K562 (cell line): ENCODE data around the gene KIF18B. TPM values are rescaled to one million over a fixed set of nuclear protein-coding genes. Genes with fewer than 3 reads are reported as not detected.

Experiments
- AFF4 ChIP-seq: sonication (generic); formaldehyde crosslinking; IDR thresholded peaks from 2 replicates; pipeline ENCODE4 v1.8.0; 2023; ENCODE audit warnings: mild to moderate bottlenecking, missing genetic modification reagents
- CEBPB ChIP-seq: fragments of 450-650 bp; IDR thresholded peaks from 2 replicates; pipeline ENCODE4 v1.6.1; 2016; ENCODE audit warnings: missing genetic modification characterization, missing compliant biosample characterization
- ETV1 ChIP-seq: fragments of 450-650 bp; conservative IDR thresholded peaks from 2 replicates; pipeline ENCODE4 v1.6.1; 2016; ENCODE audit warnings: missing genetic modification characterization, control low read depth, low read depth, missing compliant biosample characterization
- FOXA3 ChIP-seq, 2 experiments: fragments of 450-650 bp in 1 of 2; sonication (generic) in 1 of 2; formaldehyde crosslinking; IDR thresholded peaks in 1 of 2; conservative IDR thresholded peaks in 1 of 2; 2 replicates each; pipeline versions ENCODE4 v1.4.0 to v1.8.0; 2020 to 2022; ENCODE audit warnings: mild to moderate bottlenecking in 2 of 2, missing genetic modification reagents in 1 of 2
- HINFP ChIP-seq: fragments of 450-650 bp; conservative IDR thresholded peaks from 2 replicates; pipeline ENCODE4 v1.6.1; 2016; ENCODE audit warnings: missing genetic modification characterization, low read depth, mild to moderate bottlenecking, control low read depth, missing compliant biosample characterization
- KHSRP ChIP-seq: fragments of 450-650 bp; IDR thresholded peaks from 2 replicates; pipeline ENCODE4 v1.6.1; 2017
- PREB ChIP-seq: sonication (generic); formaldehyde crosslinking; IDR thresholded peaks from 2 replicates; pipeline ENCODE4 v1.8.1; 2023; ENCODE audit warnings: mild to moderate bottlenecking, missing genetic modification reagents
- SMARCA4 ChIP-seq: fragments of 450-650 bp; IDR thresholded peaks from 2 replicates; pipeline ENCODE4 v1.6.1; 2016
- SRSF1 ChIP-seq: fragments of 200-400 bp; formaldehyde crosslinking; IDR thresholded peaks from 2 replicates; pipeline ENCODE4 v1.6.1; 2017; ENCODE audit warnings: mild to moderate bottlenecking, low read depth, low read length, moderate library complexity
- TAL1 ChIP-seq: fragments of 450-650 bp; IDR thresholded peaks from 2 replicates; pipeline ENCODE4 v1.6.1; 2016; ENCODE audit warnings: mild to moderate bottlenecking
- ZNF124 ChIP-seq: sonication (generic); formaldehyde crosslinking; IDR thresholded peaks from 2 replicates; pipeline ENCODE4 v1.8.1; 2022; ENCODE audit warnings: missing genetic modification reagents
- ZNF143 ChIP-seq: sonication (generic); formaldehyde crosslinking; IDR thresholded peaks from 2 replicates; pipeline ENCODE4 v1.9.0; 2022; ENCODE audit warnings: mild to moderate bottlenecking, missing genetic modification reagents
- ZNF277 ChIP-seq: fragments of 250-450 bp; sonication (Bioruptor Pico); IDR thresholded peaks from 2 replicates; pipeline ENCODE4 v1.8.0; 2022; ENCODE audit warnings: inconsistent platforms, mild to moderate bottlenecking, moderate library complexity, borderline replicate concordance
- ZNF398 ChIP-seq: fragments of 250-450 bp; sonication (Bioruptor Pico); IDR thresholded peaks from 2 replicates; pipeline ENCODE4 v1.8.0; 2021; ENCODE audit warnings: moderate library complexity, mild to moderate bottlenecking, inconsistent platforms
- ZNF41 ChIP-seq: fragments of 250-450 bp; sonication (Bioruptor Pico); conservative IDR thresholded peaks from 2 replicates; pipeline ENCODE4 v1.4.0; 2020; ENCODE audit warnings: mild to moderate bottlenecking
- ZNF699 ChIP-seq: fragments of 250-450 bp; sonication (Bioruptor Pico); IDR thresholded peaks from 2 replicates; pipeline ENCODE4 v1.8.0; 2021; ENCODE audit warnings: mild to moderate bottlenecking, moderate library complexity; ENCODE audit not compliant: insufficient replicate concordance
- polyA plus RNA-seq, 8 experiments: library from polyadenylated mRNA; depleted of rRNA in 4 of 8; stranded (reverse) in 5 of 8; unstranded in 3 of 8; fragments of >200 nt; fragmentation: Nextera tagmentation in 2 of 8; fragmentation: Illumina TruSeq in 1 of 8; extraction: Ambion mirVana in 2 of 8; extraction: Trizol in 1 of 8; gene quantifications; 2 replicates each; pipeline versions ENCODE4 v1.2.1 to v1.2.3, GENCODE V29; 2011 to 2014; ENCODE audit warnings: inconsistent platforms in 1 of 8, missing spikeins in 1 of 8
- total RNA-seq, 7 experiments: library from RNA; depleted of rRNA in 6 of 7; stranded (reverse); fragments of >200 nt in 6 of 7; fragmentation: Illumina TruSeq in 2 of 7; extraction: Trizol in 2 of 7; gene quantifications; 2 replicates each; pipeline versions ENCODE4 v1.2.1 to v1.2.3, GENCODE V29; 2011 to 2021; ENCODE audit warnings: low replicate concordance in 1 of 7

KIF18B gene
- total and polyA plus RNA-seq, 9 of the 15 experiments (the other 6 are each of a cell fraction or from before 2014, with no cell fraction given), result 2.0 to 42.8 (median 13.2) TPM

GRCh38 chr17:44947461-44948314, at the start of gene KIF18B (continued):
- no peak; the same call in 1 of the 2 replicates for TF ChIP-seq ZNF143 (CRISPR knock-in tag)
- TF ChIP-seq SRSF1, result no peak
- no peak for TF ChIP-seq ZNF699 (CRISPR knock-in tag)
- no peak for TF ChIP-seq TAL1
- TF ChIP-seq PREB (CRISPR knock-in tag), result no peak
- 0 out of 2 replicates have a peak, but pooled peaks have one; percentile 16 for TF ChIP-seq HINFP
- TF ChIP-seq AFF4 (CRISPR knock-in tag), result peak; percentile 88; the same call in 1 of the 2 replicates
- no peak for TF ChIP-seq KHSRP
- TF ChIP-seq CEBPB, result peak; percentile 85
- TF ChIP-seq ZNF277 (CRISPR knock-in tag), result no peak
- peak; percentile 63 for TF ChIP-seq ETV1 (tag)
- TF ChIP-seq ZNF41, result no peak
- TF ChIP-seq ZNF124 (CRISPR knock-in tag), result no peak
- TF ChIP-seq SMARCA4, result no peak
- TF ChIP-seq ZNF398 (CRISPR knock-in tag), result no peak
- TF ChIP-seq FOXA3 (CRISPR knock-in tag; conservative IDR thresholded peaks at IDR 0.05 in 1 of 2, IDR thresholded peaks at IDR 0.05 in 1 of 2), result peak in 1 of 2 experiments; percentile 80; a peak in 2 of 4 replicates
